GM23338 (cell line): ENCODE measurements around the gene BCAS3. TPM values are rescaled to one million over a fixed set of nuclear protein-coding genes. Genes with fewer than 3 reads are reported as not detected.

Source experiments
- ATAC-seq: fragments of 200-7000 bp; cut with Tn5 transposase; 3 replicates; pipeline ENCODE4 v1.9.1; 2020
- DNase-seq: peaks from one replicate; pipeline ENCODE4 v3.0.0-alpha.2; 2015; ENCODE audit warnings: low spot score
- H2AFZ ChIP-seq: fragments of 200-600 bp; sonication (generic); 2 replicates; pipeline ENCODE4 v1.8.0; 2016; ENCODE audit warnings: antibody characterized with exemption, mild to moderate bottlenecking, moderate library complexity
- H3F3A ChIP-seq: fragments of 200-600 bp; sonication (generic); replicated peaks from 2 replicates; pipeline ENCODE4 v1.8.0; 2017; ENCODE audit warnings: antibody characterized with exemption, mixed run types, low read depth
- H3K27ac ChIP-seq: fragments of 200-600 bp; sonication (generic); 2 replicates; pipeline ENCODE4 v1.6.1; 2016; ENCODE audit warnings: low read depth
- H3K27me3 ChIP-seq: fragments of 200-600 bp; sonication (generic); 2 replicates; pipeline ENCODE4 v1.8.0; 2016; ENCODE audit warnings: mild to moderate bottlenecking, mixed run types, moderate library complexity; ENCODE audit not compliant: insufficient read depth
- H3K36me3 ChIP-seq: fragments of 200-600 bp; sonication (generic); 2 replicates; pipeline ENCODE4 v1.8.0; 2016; ENCODE audit warnings: mild to moderate bottlenecking; ENCODE audit not compliant: insufficient read depth
- H3K4me1 ChIP-seq: fragments of 200-600 bp; sonication (generic); 2 replicates; pipeline ENCODE4 v1.8.0; 2016; ENCODE audit warnings: mild to moderate bottlenecking, moderate library complexity; ENCODE audit not compliant: insufficient read depth
- H3K4me2 ChIP-seq: fragments of 200-600 bp; sonication (generic); 2 replicates; pipeline ENCODE4 v1.7.1; 2017; ENCODE audit warnings: mixed run types
- H3K4me3 ChIP-seq: fragments of 200-600 bp; sonication (generic); 2 replicates; pipeline ENCODE4 v1.6.1; 2016; ENCODE audit warnings: mixed run types
- H3K79me2 ChIP-seq: fragments of 200-600 bp; sonication (generic); replicated peaks from 2 replicates; pipeline ENCODE4 v1.8.0; 2017; ENCODE audit warnings: mild to moderate bottlenecking; ENCODE audit not compliant: insufficient read depth
- H3K9me2 ChIP-seq: fragments of 200-600 bp; sonication (generic); 2 replicates; pipeline ENCODE4 v1.8.0; 2017; ENCODE audit not compliant: insufficient read depth
- H4K20me1 ChIP-seq: fragments of 200-600 bp; sonication (generic); replicated peaks from 2 replicates; pipeline ENCODE4 v1.8.0; 2017; ENCODE audit warnings: mild to moderate bottlenecking; ENCODE audit not compliant: insufficient read depth
- H3K27ac Mint-ChIP-seq: 2 replicates; pipeline ENCODE4 v1.8.0; 2020; ENCODE audit warnings: inconsistent platforms, mild to moderate bottlenecking, moderate library complexity, mixed read lengths
- H3K27me3 Mint-ChIP-seq: 3 replicates; pipeline ENCODE4 v1.8.0; 2022; ENCODE audit warnings: low read depth, mild to moderate bottlenecking, moderate library complexity, mixed read lengths, inconsistent platforms; ENCODE audit not compliant: insufficient read depth, poor library complexity
- H3K36me3 Mint-ChIP-seq: 3 replicates; pipeline ENCODE4 v1.8.0; 2021; ENCODE audit warnings: low read depth, mild to moderate bottlenecking, inconsistent platforms, moderate library complexity, mixed read lengths
- H3K4me1 Mint-ChIP-seq: 3 replicates; pipeline ENCODE4 v1.8.0; 2020; ENCODE audit warnings: mild to moderate bottlenecking, inconsistent platforms, mixed read lengths
- H3K4me3 Mint-ChIP-seq: 3 replicates; pipeline ENCODE4 v1.8.0; 2021; ENCODE audit warnings: moderate library complexity, mild to moderate bottlenecking, inconsistent platforms, mixed read lengths
- H3K9me3 Mint-ChIP-seq: 3 replicates; pipeline ENCODE4 v1.8.0; 2020; ENCODE audit warnings: moderate library complexity, mild to moderate bottlenecking, inconsistent platforms, mixed read lengths
- CREB1 ChIP-seq: fragments of 250-450 bp; sonication (Bioruptor Pico); IDR thresholded peaks from 2 replicates; pipeline ENCODE4 v1.5.0; 2020; ENCODE audit warnings: low read depth, mild to moderate bottlenecking, moderate library complexity
- JUNB ChIP-seq: IDR thresholded peaks from one replicate; pipeline ENCODE4 v1.6.1; 2016; ENCODE audit warnings: antibody characterized with exemption; ENCODE audit not compliant: unreplicated experiment
- STAT1 ChIP-seq: IDR thresholded peaks from one replicate; pipeline ENCODE4 v1.6.1; 2016; ENCODE audit warnings: antibody characterized with exemption; ENCODE audit not compliant: unreplicated experiment
- polyA plus RNA-seq: library from polyadenylated mRNA; unstranded; fragments of >200 nt; fragmentation: Nextera tagmentation; extraction: Ambion mirVana; gene quantifications from 2 replicates; pipeline ENCODE4 v1.2.1, GENCODE V29; 2016
- total RNA-seq: library from RNA; depleted of rRNA; stranded (reverse); fragments of >200 nt; shearing (Covaris generic); gene quantifications from 2 replicates; pipeline ENCODE4 v1.2.3, GENCODE V29; 2014
- TF ChIP-seq, protein P1 (sequence below): IDR thresholded peaks from one replicate; pipeline ENCODE4 v1.6.1; 2018; ENCODE audit warnings: antibody characterized with exemption; ENCODE audit not compliant: unreplicated experiment

Gene BCAS3
- total and polyA plus RNA-seq, 2 experiments from 2014 or later = 8.2 to 28.0 TPM

- TF ChIP-seq CREB1 (CRISPR knock-in tag) (no peak), JUNB (no peak), STAT1 (no peak)
- TF ChIP-seq, protein P1, sequence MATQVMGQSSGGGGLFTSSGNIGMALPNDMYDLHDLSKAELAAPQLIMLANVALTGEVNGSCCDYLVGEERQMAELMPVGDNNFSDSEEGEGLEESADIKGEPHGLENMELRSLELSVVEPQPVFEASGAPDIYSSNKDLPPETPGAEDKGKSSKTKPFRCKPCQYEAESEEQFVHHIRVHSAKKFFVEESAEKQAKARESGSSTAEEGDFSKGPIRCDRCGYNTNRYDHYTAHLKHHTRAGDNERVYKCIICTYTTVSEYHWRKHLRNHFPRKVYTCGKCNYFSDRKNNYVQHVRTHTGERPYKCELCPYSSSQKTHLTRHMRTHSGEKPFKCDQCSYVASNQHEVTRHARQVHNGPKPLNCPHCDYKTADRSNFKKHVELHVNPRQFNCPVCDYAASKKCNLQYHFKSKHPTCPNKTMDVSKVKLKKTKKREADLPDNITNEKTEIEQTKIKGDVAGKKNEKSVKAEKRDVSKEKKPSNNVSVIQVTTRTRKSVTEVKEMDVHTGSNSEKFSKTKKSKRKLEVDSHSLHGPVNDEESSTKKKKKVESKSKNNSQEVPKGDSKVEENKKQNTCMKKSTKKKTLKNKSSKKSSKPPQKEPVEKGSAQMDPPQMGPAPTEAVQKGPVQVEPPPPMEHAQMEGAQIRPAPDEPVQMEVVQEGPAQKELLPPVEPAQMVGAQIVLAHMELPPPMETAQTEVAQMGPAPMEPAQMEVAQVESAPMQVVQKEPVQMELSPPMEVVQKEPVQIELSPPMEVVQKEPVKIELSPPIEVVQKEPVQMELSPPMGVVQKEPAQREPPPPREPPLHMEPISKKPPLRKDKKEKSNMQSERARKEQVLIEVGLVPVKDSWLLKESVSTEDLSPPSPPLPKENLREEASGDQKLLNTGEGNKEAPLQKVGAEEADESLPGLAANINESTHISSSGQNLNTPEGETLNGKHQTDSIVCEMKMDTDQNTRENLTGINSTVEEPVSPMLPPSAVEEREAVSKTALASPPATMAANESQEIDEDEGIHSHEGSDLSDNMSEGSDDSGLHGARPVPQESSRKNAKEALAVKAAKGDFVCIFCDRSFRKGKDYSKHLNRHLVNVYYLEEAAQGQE = no peak
Measured at GRCh38 chr17:61393904-61394629, 716.4 kb downstream of the BCAS3 start (continued).

- H3K27me3 ChIP-seq = peaks cover 79% of the 10 kb centered on the region
- H3K4me3 ChIP-seq = peak overlapping the region; percentile 47; the same call in 1 of the 2 replicates
- 0 out of 2 replicates have a peak overlapping the region, but pooled peaks have one; percentile 76 for H3K4me2 ChIP-seq
- no peak for ATAC-seq
- no peaks in the 10 kb centered on the region for H3K79me2 ChIP-seq
- no peak for DNase-seq
- TF ChIP-seq, protein P1 = no peak
- TF ChIP-seq CREB1 (CRISPR knock-in tag) = no peak
- no peak overlapping the region for H3K27ac Mint-ChIP-seq
- H3K27me3 Mint-ChIP-seq = peaks cover 70% of the 10 kb centered on the region
- no peaks in the 10 kb centered on the region for H3K9me2 ChIP-seq
- H2AFZ ChIP-seq = no peak overlapping the region
- peak overlapping the region; percentile 55; the same call in 1 of the 3 replicates for H3K4me3 Mint-ChIP-seq
- peaks cover 9% of the 10 kb centered on the region; the same call in 1 of the 2 replicates for H4K20me1 ChIP-seq
- peaks cover 15% of the 10 kb centered on the region for H3K4me1 Mint-ChIP-seq
- H3K36me3 ChIP-seq = no peaks in the 10 kb centered on the region
- peaks cover 8% of the 10 kb centered on the region; the same call in 2 of the 3 replicates for H3K9me3 Mint-ChIP-seq
- no peak overlapping the region for H3K27ac ChIP-seq
- H3F3A ChIP-seq = no peaks in the 10 kb centered on the region
- no peaks in the 10 kb centered on the region; the same call in 1 of the 2 replicates for H3K4me1 ChIP-seq
- H3K36me3 Mint-ChIP-seq = no peaks in the 10 kb centered on the region; the same call in 2 of the 3 replicates
Measured at GRCh38 chr17:61394630-61395408, 717.2 kb downstream of the BCAS3 start.
